WTC11 (cell line): ENCODE measurements around the gene ATP2B1. TPM values are rescaled to one million over a fixed set of nuclear protein-coding genes. Genes with fewer than 3 reads are reported as not detected.

Source experiments
- ATAC-seq: fragments of 200-7000 bp; cut with Tn5 transposase; 2 replicates; pipeline ENCODE4 v1.10.0; 2021; ENCODE audit warnings: mild to moderate bottlenecking, moderate library complexity
- CTCF ChIA-PET: fragments of 300-600 bp; sonication (Branson Sonifier 250); formaldehyde crosslinking; loops from one replicate; lab custom pipeline; 2021; ENCODE audit warnings: antibody characterized with exemption; lab: Charles Lee
- POLR2A ChIA-PET: fragments of 350-600 bp; sonication (Branson Sonifier 250); formaldehyde crosslinking; loops from one replicate; lab custom pipeline; 2021; ENCODE audit warnings: antibody characterized with exemption; lab: Charles Lee
- DNase-seq: peaks from one replicate; pipeline ENCODE4 v3.0.0; 2021; ENCODE audit warnings: low spot score
- H3K27ac Mint-ChIP-seq: 2 replicates; pipeline ENCODE4 v1.8.0; 2021; ENCODE audit warnings: mixed read lengths
- H3K27me3 Mint-ChIP-seq: 2 replicates; pipeline ENCODE4 v1.8.0; 2021; ENCODE audit warnings: low read depth, mild to moderate bottlenecking, moderate library complexity, mixed read lengths
- H3K36me3 Mint-ChIP-seq: 2 replicates; pipeline ENCODE4 v1.8.0; 2021; ENCODE audit warnings: mixed read lengths
- H3K4me1 Mint-ChIP-seq: 2 replicates; pipeline ENCODE4 v1.8.0; 2022; ENCODE audit warnings: mixed read lengths
- H3K4me3 Mint-ChIP-seq: 2 replicates; pipeline ENCODE4 v1.8.0; 2021; ENCODE audit warnings: mild to moderate bottlenecking, moderate library complexity, mixed read lengths
- H3K9me3 Mint-ChIP-seq: 2 replicates; pipeline ENCODE4 v1.8.0; 2021; ENCODE audit warnings: mixed read lengths
- CREB1 ChIP-seq: sonication (generic); formaldehyde crosslinking; IDR thresholded peaks from 2 replicates; pipeline ENCODE4 v1.8.0; 2023; ENCODE audit warnings: mild to moderate bottlenecking, missing genetic modification reagents
- FOXP1 ChIP-seq: sonication (generic); formaldehyde crosslinking; IDR thresholded peaks from 2 replicates; pipeline ENCODE4 v1.8.0; 2022; ENCODE audit warnings: missing genetic modification reagents, mild to moderate bottlenecking, moderate library complexity, borderline replicate concordance
- KAT7 ChIP-seq: sonication (generic); formaldehyde crosslinking; IDR thresholded peaks from 2 replicates; pipeline ENCODE4 v1.8.1; 2023; ENCODE audit warnings: missing genetic modification reagents, mild to moderate bottlenecking, borderline replicate concordance
- PRRX2 ChIP-seq: fragments of 250-450 bp; sonication (Bioruptor Pico); IDR thresholded peaks from 2 replicates; pipeline ENCODE4 v1.8.0; 2021; ENCODE audit warnings: mild to moderate bottlenecking
- RELA ChIP-seq: sonication (generic); formaldehyde crosslinking; IDR thresholded peaks from 2 replicates; pipeline ENCODE4 v1.8.1; 2022; ENCODE audit warnings: missing genetic modification reagents, mild to moderate bottlenecking, borderline replicate concordance
- SMAD4 ChIP-seq: sonication (generic); formaldehyde crosslinking; IDR thresholded peaks from 2 replicates; pipeline ENCODE4 v1.8.0; 2022; ENCODE audit warnings: mild to moderate bottlenecking, missing genetic modification reagents
- ZNF219 ChIP-seq: sonication (generic); formaldehyde crosslinking; IDR thresholded peaks from 2 replicates; pipeline ENCODE4 v1.8.0; 2023; ENCODE audit warnings: missing genetic modification reagents, mild to moderate bottlenecking, borderline replicate concordance
- ZNF232 ChIP-seq: sonication (generic); formaldehyde crosslinking; IDR thresholded peaks from 2 replicates; pipeline ENCODE4 v1.8.0; 2022; ENCODE audit warnings: mild to moderate bottlenecking, missing genetic modification reagents
- ZNF263 ChIP-seq: sonication (generic); formaldehyde crosslinking; IDR thresholded peaks from 2 replicates; pipeline ENCODE4 v1.8.1; 2022; ENCODE audit warnings: low read depth, mild to moderate bottlenecking, moderate library complexity, missing genetic modification reagents
- total RNA-seq: library from RNA; stranded (reverse); gene quantifications from 3 replicates; pipeline ENCODE4 v1.2.3, GENCODE V29; 2021
- TF ChIP-seq, protein P1 (sequence below): fragments of 250-450 bp; sonication (Bioruptor Pico); conservative IDR thresholded peaks from 2 replicates; pipeline ENCODE4 v1.9.0; 2021; ENCODE audit warnings: mild to moderate bottlenecking
- TF ChIP-seq, protein P2 (sequence below): sonication (generic); formaldehyde crosslinking; IDR thresholded peaks from 2 replicates; pipeline ENCODE4 v1.8.0; 2022; ENCODE audit warnings: mild to moderate bottlenecking, missing genetic modification reagents
- TF ChIP-seq, protein P3 (sequence below): fragments of 250-450 bp; sonication (Bioruptor Pico); IDR thresholded peaks from 2 replicates; pipeline ENCODE4 v1.8.0; 2021; ENCODE audit warnings: mild to moderate bottlenecking
- TF ChIP-seq, protein P4 (sequence below): fragments of 250-450 bp; sonication (Bioruptor Pico); IDR thresholded peaks from 2 replicates; pipeline ENCODE4 v2.1.2; 2022; ENCODE audit warnings: mild to moderate bottlenecking, moderate library complexity
- TF ChIP-seq, protein P5 (sequence below): fragments of 250-450 bp; sonication (Bioruptor Pico); IDR thresholded peaks from 2 replicates; pipeline ENCODE4 v1.9.0; 2021; ENCODE audit warnings: mild to moderate bottlenecking
- TF ChIP-seq, protein P6 (sequence below): sonication (generic); formaldehyde crosslinking; IDR thresholded peaks from 2 replicates; pipeline ENCODE4 v1.8.1; 2023; ENCODE audit warnings: mild to moderate bottlenecking, missing genetic modification reagents
- TF ChIP-seq, protein P7 (sequence below): sonication (generic); formaldehyde crosslinking; IDR thresholded peaks from 2 replicates; pipeline ENCODE4 v1.8.0; 2023; ENCODE audit warnings: missing genetic modification reagents, mild to moderate bottlenecking, borderline replicate concordance
- TF ChIP-seq, protein P8 (sequence below): sonication (generic); formaldehyde crosslinking; IDR thresholded peaks from 2 replicates; pipeline ENCODE4 v1.8.1; 2022; ENCODE audit warnings: low read depth, missing genetic modification reagents, borderline replicate concordance

ATP2B1 gene
- total RNA-seq, 1 experiment from 2014 or later = 31.7 TPM

DNA sequence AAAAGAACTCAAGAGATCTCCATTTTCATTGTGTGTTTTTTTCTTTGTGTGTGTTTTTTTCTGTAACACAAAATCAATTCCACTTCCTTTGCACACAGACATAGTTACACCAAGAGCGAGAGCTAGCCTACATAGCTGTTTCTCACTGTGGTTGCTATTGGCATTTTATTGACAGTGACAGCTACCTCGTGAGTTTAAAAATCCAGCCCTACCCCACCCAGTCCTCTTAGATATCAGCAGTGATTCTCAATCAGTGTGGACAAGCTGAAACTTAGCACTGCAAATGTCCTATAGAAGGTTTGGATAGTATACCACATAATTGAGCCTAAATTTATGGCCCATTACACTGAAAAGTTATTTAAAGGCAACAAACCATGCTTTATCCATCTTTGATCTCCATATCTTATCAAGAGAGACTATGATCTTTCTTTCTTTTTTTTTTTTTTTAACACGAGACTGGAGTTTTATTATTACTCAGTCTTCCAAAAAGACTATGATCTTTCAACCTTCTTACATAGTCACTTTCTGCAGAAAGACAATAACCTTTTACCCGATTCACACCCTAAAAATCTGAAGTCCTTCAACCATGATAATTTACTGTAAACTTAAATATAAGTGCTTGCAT is 46.8 kb downstream of the ATP2B1 start:
- no peak for DNase-seq
- ChIA-PET POLR2A (no interaction called here), CTCF (no interaction called here)
- Mint-ChIP-seq H3K36me3 (no peaks in the 10 kb centered on the region), H3K27me3 (no peaks in the 10 kb centered on the region), H3K4me3 (no peak overlapping the region), H3K9me3 (no peaks in the 10 kb centered on the region), H3K27ac (no peak overlapping the region), H3K4me1 (peaks cover 24% of the 10 kb centered on the region)
- ATAC-seq = no peak
- no peak for TF ChIP-seq FOXP1 (CRISPR knock-in tag)
- no peak for TF ChIP-seq ZNF232 (CRISPR knock-in tag)
- TF ChIP-seq, protein P1, sequence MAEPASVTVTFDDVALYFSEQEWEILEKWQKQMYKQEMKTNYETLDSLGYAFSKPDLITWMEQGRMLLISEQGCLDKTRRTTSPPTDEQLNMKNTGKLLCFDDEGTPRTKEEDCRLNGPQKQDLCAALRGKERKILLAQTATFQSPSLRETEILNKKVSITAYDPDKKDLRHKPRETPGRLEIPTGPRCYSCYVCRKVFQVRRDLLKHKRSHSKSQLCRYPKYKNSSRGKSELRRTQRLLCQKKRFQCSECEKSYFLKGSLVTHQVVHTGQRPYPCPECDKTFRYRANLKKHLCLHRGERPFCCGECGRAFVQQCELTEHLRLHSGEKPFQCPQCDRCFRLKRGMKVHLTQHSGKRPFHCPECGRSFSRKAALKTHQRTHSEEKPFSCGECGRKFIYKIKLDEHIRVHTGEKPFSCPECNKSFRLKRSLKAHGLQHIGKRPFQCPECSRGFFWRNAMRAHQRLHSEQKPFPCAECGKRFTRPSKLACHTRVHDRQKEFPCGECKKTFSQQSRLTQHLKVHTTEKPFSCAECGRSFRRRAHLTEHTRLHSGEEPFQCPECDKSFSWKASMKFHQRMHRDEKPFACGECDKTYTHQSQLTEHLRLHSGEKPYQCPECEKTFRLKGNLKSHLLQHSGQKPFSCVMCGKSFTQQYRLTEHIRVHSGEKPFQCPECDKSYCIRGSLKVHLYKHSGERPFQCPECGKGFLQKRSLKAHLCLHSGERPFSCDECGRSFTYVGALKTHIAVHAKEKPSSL = no peak
- TF ChIP-seq PRRX2 (CRISPR knock-in tag) = no peak

DNA sequence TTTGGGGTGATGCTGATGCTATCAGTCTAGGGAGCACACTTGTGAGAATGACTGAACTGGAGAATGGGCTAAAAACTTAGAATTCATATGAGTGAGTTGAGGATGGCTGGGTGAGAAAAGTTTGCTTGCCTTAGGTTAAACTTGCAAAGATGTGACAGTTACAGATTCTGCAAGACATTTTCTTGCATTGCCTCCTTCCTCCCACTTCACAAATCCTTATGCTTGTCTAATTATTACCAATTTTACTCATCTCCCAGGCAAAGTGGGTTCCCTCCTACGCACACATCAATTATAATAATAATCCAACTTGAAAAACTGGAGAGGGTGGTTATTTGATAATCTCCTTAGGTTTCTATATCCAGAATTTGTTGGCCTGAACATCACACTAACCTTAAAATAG is 50.9 kb downstream of the ATP2B1 start:
- DNase-seq (no peak), ATAC-seq (no peak)
- Mint-ChIP-seq H3K4me3 (no peak overlapping the region), H3K4me1 (peaks cover 26% of the 10 kb centered on the region), H3K27ac (no peak overlapping the region), H3K36me3 (no peaks in the 10 kb centered on the region), H3K27me3 (no peaks in the 10 kb centered on the region), H3K9me3 (no peaks in the 10 kb centered on the region)
- POLR2A ChIA-PET = no interaction called here
- TF ChIP-seq, protein P2, sequence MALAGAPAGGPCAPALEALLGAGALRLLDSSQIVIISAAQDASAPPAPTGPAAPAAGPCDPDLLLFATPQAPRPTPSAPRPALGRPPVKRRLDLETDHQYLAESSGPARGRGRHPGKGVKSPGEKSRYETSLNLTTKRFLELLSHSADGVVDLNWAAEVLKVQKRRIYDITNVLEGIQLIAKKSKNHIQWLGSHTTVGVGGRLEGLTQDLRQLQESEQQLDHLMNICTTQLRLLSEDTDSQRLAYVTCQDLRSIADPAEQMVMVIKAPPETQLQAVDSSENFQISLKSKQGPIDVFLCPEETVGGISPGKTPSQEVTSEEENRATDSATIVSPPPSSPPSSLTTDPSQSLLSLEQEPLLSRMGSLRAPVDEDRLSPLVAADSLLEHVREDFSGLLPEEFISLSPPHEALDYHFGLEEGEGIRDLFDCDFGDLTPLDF = no peak
- TF ChIP-seq, protein P3, sequence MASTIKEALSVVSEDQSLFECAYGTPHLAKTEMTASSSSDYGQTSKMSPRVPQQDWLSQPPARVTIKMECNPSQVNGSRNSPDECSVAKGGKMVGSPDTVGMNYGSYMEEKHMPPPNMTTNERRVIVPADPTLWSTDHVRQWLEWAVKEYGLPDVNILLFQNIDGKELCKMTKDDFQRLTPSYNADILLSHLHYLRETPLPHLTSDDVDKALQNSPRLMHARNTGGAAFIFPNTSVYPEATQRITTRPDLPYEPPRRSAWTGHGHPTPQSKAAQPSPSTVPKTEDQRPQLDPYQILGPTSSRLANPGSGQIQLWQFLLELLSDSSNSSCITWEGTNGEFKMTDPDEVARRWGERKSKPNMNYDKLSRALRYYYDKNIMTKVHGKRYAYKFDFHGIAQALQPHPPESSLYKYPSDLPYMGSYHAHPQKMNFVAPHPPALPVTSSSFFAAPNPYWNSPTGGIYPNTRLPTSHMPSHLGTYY (CRISPR knock-in tag) = no peak
- no peak for TF ChIP-seq SMAD4 (CRISPR knock-in tag)
- TF ChIP-seq, protein P4, sequence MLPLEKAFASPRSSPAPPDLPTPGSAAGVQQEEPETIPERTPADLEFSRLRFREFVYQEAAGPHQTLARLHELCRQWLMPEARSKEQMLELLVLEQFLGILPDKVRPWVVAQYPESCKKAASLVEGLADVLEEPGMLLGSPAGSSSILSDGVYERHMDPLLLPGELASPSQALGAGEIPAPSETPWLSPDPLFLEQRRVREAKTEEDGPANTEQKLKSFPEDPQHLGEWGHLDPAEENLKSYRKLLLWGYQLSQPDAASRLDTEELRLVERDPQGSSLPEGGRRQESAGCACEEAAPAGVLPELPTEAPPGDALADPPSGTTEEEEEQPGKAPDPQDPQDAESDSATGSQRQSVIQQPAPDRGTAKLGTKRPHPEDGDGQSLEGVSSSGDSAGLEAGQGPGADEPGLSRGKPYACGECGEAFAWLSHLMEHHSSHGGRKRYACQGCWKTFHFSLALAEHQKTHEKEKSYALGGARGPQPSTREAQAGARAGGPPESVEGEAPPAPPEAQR = no peak
- no peak for TF ChIP-seq KAT7
- TF ChIP-seq, protein P5, sequence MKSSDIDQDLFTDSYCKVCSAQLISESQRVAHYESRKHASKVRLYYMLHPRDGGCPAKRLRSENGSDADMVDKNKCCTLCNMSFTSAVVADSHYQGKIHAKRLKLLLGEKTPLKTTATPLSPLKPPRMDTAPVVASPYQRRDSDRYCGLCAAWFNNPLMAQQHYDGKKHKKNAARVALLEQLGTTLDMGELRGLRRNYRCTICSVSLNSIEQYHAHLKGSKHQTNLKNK = no peak
- no peak for TF ChIP-seq ZNF263
- TF ChIP-seq, protein P6, sequence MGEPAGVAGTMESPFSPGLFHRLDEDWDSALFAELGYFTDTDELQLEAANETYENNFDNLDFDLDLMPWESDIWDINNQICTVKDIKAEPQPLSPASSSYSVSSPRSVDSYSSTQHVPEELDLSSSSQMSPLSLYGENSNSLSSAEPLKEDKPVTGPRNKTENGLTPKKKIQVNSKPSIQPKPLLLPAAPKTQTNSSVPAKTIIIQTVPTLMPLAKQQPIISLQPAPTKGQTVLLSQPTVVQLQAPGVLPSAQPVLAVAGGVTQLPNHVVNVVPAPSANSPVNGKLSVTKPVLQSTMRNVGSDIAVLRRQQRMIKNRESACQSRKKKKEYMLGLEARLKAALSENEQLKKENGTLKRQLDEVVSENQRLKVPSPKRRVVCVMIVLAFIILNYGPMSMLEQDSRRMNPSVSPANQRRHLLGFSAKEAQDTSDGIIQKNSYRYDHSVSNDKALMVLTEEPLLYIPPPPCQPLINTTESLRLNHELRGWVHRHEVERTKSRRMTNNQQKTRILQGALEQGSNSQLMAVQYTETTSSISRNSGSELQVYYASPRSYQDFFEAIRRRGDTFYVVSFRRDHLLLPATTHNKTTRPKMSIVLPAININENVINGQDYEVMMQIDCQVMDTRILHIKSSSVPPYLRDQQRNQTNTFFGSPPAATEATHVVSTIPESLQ = no peak
- TF ChIP-seq RELA (CRISPR knock-in tag) = no peak
- no peak for TF ChIP-seq CREB1
- no peak for TF ChIP-seq ZNF219
- TF ChIP-seq, protein P7, sequence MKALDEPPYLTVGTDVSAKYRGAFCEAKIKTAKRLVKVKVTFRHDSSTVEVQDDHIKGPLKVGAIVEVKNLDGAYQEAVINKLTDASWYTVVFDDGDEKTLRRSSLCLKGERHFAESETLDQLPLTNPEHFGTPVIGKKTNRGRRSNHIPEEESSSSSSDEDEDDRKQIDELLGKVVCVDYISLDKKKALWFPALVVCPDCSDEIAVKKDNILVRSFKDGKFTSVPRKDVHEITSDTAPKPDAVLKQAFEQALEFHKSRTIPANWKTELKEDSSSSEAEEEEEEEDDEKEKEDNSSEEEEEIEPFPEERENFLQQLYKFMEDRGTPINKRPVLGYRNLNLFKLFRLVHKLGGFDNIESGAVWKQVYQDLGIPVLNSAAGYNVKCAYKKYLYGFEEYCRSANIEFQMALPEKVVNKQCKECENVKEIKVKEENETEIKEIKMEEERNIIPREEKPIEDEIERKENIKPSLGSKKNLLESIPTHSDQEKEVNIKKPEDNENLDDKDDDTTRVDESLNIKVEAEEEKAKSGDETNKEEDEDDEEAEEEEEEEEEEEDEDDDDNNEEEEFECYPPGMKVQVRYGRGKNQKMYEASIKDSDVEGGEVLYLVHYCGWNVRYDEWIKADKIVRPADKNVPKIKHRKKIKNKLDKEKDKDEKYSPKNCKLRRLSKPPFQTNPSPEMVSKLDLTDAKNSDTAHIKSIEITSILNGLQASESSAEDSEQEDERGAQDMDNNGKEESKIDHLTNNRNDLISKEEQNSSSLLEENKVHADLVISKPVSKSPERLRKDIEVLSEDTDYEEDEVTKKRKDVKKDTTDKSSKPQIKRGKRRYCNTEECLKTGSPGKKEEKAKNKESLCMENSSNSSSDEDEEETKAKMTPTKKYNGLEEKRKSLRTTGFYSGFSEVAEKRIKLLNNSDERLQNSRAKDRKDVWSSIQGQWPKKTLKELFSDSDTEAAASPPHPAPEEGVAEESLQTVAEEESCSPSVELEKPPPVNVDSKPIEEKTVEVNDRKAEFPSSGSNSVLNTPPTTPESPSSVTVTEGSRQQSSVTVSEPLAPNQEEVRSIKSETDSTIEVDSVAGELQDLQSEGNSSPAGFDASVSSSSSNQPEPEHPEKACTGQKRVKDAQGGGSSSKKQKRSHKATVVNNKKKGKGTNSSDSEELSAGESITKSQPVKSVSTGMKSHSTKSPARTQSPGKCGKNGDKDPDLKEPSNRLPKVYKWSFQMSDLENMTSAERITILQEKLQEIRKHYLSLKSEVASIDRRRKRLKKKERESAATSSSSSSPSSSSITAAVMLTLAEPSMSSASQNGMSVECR (CRISPR knock-in tag) = no peak
- TF ChIP-seq, protein P8, sequence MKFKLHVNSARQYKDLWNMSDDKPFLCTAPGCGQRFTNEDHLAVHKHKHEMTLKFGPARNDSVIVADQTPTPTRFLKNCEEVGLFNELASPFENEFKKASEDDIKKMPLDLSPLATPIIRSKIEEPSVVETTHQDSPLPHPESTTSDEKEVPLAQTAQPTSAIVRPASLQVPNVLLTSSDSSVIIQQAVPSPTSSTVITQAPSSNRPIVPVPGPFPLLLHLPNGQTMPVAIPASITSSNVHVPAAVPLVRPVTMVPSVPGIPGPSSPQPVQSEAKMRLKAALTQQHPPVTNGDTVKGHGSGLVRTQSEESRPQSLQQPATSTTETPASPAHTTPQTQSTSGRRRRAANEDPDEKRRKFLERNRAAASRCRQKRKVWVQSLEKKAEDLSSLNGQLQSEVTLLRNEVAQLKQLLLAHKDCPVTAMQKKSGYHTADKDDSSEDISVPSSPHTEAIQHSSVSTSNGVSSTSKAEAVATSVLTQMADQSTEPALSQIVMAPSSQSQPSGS (CRISPR knock-in tag) = no peak
- CTCF ChIA-PET = no interaction called here
